ENCODE results near the gene PLA2G15.

PLA2G15 gene, protein sequence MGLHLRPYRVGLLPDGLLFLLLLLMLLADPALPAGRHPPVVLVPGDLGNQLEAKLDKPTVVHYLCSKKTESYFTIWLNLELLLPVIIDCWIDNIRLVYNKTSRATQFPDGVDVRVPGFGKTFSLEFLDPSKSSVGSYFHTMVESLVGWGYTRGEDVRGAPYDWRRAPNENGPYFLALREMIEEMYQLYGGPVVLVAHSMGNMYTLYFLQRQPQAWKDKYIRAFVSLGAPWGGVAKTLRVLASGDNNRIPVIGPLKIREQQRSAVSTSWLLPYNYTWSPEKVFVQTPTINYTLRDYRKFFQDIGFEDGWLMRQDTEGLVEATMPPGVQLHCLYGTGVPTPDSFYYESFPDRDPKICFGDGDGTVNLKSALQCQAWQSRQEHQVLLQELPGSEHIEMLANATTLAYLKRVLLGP

DNA sequence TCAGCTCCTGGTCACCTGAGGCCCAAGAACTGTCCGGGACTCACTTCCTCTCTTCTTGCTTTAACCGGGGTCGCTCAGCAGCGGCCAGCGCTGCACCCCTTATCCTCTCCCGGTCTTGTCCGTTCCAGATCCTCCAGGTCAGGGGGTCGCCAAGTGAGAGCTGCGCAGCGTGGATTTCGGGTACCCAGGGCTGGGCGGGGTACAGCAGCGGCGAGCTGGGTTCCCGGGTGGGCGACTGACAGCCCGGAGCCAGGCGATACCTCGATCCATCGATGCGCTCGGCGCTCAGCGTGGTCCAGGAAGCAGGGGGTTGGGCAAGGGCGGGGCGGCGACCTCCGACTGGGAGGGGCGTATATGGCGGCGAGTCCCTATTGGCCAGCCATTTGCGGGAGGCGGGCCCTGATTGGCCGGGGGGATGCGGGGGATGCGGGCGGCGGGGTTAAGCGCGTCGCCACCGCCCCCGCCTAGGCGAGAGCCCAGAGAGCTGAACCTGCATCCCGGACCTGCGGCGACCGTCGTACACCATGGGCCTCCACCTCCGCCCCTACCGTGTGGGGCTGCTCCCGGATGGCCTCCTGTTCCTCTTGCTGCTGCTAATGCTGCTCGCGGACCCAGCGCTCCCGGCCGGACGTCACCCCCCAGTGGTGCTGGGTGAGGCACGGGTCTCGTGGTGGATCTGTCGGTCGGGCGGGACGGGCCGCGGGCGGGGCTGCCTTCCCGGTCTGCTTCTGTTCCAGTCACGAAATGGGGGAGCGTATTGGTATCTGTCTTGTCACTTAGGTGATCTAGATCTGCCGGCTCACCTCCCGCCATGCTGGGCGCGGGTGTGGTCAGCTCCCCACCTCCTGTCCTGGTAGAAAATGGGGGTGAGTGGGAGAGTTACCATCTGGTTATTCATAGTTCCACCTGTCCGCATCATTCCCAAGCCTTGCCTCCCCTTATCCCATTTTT lies at the start of gene PLA2G15:
Gene PLA2G15, plus strand, starts transcription at position 471 of the 951 bp plus-strand sequence. Its CDS starts 54 bp downstream, at position 525.
- DNase-seq (ENCODE audit: extremely low read depth in 1 of 2, low read depth in 1 of 2), result peak; percentile 91 to 92

DNA sequence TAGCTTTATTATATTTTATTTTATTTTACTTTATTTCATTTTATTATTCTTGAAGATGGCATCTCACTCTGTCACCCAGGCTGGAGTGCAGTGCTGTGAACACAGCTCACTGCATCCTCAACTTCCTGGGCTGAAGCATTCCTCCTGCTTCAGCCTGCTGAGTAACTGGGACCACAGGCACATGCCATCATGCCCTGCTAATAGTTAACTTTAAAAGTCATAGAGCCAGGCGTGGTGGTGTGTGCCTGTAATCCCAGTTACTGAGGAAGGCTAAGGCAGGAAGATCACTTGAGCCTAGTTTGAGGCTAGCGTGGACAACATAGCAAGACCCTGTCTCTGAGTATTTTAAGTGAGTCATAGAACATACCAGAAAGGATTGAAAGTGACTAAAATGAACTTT lies 47.9 kb upstream of the PLA2G15 start:
- DNase-seq (ENCODE audit: extremely low read depth in 1 of 2, low read depth in 1 of 2), result no peak

DNA sequence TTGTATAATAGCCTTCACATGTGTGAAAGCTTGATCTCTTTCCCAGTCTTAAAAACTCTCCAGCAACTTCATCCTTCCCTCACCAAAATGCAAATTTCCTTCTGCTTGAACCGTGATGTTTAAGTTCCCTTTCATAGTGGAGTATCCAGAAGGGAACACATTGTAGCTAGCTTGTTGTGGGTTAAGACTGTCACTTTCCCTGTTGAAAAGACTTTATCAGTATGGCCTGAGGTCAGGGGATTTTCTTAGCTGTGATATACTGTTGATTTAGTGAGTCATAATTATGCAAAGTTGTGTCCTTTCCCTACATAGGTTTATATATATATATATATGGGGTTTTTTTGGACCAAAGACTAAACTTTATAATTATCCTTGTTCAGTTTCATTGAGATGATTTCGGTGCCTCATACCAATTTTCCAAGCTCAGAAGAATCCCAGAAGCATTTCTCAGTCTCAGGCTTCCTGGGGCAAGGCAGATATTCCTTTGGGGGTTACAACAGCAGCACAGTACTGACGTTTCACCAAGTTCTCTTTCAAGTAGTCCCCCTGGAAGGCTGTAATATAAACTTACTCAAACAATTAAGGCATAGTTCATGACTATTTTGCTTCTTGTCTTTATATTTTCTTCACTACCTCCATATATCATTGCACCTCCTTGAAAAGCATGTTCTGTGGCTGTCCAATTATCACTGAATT lies 44.9 kb upstream of the PLA2G15 start:
- no peak for DNase-seq (ENCODE audit: extremely low read depth in 1 of 2, low read depth in 1 of 2)

DNA sequence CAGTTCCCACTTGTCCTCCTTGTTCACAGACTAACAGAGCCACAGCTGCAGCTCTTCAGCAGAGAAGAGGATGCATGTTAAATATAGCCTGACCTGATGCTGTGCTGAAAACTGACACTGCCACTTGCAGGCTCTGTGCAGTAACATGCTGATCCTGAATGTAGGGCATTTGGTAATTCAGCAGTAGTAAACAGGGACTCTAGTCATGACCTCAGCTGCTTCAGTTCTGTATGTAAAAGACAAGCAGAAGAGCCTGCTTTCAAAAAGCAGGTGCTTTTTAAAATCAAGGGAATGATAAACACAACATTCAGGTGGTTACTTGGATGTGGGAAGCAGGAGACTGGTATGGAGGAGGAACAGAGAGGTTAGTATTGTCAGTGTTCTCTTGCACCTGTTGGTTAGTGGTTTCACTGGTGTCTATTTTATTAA lies 43.1 kb upstream of the PLA2G15 start:
- no peak for DNase-seq (ENCODE audit: extremely low read depth in 1 of 2, low read depth in 1 of 2)

DNA sequence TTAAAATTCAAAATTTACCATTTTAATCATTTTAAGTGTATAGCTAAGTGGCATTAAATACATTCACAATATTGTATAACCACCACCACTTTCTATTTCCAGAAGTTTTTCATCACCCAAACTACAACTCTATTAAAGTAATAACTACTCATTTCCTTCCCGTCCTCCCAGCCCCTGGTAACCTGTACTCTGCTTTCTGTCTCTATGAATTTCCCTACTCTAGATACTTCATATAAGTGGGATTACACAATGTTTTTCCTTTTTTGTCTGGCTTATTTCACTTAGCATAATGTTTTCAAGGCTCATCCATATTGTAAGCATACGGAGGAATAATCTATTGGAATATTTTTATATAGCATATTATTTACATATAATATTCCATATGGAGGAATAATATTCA lies 38.9 kb upstream of the PLA2G15 start:
- DNase-seq (ENCODE audit: extremely low read depth in 1 of 2, low read depth in 1 of 2), result no peak

DNA sequence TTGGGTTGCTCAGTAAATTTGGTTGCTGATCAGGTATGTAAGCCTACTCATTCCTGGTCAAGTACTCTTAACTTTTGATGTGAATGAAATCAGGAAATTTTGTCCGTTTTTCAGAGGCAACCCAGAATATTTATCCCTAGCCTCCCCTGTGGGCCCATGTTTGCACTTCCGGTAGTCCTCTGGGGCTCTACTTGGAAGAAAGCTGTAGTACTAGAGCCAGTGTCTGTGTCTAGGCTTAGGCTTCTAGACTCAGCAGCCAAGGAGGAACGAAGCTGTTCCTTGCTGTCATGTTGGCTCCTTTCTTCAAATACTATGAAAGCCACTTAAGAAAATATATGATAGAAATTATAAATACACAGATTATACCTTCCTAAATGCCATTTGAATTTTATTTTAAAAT lies 30.4 kb upstream of the PLA2G15 start:
- DNase-seq (ENCODE audit: extremely low read depth in 1 of 2, low read depth in 1 of 2), result no peak

DNA sequence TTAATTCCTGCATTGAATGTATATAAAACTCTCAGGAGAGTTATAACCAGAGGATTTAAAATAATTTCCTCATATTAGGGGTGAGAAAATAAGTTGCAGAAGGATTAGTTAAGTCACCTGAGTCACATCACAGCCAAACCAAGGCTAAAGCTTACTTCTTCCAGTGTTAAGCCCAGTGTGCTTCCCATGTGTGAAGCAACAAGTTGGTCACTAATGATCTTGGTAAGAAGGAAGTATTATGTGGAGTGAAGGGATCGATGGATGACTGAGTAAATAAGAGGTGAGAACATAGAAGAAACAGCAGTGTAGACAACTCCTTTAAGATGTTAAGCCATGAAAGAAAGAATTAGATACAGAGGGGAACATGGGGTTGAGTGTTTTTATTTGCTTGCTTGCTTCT lies 29.9 kb upstream of the PLA2G15 start:
- DNase-seq (ENCODE audit: extremely low read depth in 1 of 2, low read depth in 1 of 2), result no peak

DNA sequence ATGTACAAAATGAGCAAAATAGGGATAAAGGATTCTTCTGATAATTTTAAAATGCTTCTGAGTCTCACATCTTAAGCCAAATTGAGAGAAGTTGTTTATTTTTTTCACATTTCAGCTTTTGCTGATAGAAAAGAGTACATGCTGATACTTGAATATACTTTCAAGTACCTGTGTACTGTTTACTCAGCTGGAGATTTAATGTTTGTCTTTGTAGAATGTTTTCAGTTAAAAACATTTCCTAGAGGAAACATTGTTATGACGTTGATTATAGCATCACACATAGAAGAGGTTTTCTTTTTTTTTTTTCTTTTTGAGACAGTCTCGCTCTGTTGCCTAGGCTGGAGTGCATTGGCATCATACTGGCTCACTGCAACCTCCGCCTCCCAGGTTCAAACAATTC lies 28.9 kb upstream of the PLA2G15 start:
- no peak for DNase-seq (ENCODE audit: extremely low read depth in 1 of 2, low read depth in 1 of 2)

DNA sequence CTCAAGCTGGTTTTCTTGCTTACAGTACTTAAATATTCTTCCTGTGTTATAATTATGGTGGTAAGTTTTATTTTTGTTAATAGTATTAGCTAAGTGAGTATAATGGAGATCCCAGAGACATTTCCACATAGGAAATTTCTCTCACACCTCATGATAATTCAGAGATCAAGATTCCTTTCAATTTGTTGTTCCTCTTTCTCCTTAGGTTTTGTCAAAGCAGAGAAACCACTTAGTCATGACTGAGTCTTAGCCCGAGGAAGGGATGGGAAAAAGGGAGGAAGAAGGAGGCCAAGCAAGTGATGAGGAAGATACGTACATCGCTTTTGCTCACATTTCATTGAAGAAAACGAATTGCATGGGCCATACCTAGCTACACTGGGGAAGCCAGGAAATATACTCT lies 27.7 kb upstream of the PLA2G15 start:
- DNase-seq (ENCODE audit: extremely low read depth in 1 of 2, low read depth in 1 of 2), result no peak

DNA sequence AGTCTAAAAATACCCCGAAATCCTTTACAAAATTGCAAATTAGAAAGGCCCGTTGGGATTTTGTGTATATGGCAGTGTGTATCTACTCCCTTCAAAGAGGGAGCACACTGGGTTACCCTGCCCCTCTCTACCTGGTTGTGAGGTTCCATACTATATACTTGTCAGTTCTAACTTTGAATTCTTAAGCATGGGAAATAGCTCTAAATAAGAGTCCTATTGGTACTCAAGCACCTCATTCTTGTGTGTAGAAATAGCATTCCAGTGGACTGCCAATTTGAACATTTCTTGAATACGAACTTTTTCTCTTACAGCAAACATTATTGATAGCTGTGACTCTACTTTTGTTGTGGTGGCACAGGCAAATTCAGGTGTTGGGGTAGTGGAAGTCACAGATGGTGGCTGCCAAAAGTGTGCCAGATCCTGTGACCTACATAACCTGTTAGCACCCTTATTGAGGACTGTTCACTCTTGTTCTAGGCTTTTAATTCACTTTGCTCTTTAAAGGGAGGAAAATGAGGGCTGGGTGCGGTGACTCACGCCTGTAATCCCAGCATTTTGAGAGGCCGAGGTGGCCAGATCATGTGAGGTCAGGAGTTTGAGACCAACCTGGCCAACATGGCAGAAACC lies 25.3 kb upstream of the PLA2G15 start:
- no peak for DNase-seq (ENCODE audit: extremely low read depth in 1 of 2, low read depth in 1 of 2)

DNA sequence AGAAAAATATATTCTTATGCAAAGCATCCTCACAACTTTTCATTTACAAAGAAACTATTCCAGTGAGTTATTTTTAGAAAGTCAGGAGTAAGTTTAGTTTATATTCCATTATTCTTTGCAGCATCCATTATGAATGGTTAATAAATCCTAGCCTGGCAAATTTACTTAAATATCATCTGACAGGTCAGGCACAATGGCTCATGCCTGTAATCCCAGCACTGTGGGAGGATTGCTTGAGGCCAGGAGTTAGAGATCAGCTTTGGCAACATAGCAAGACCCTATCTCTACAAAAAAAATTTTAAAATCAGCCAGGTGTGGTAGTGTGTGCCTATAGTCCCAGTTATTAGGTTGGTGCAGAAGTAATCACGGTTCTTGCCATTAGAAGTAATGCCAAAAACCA lies 22.1 kb upstream of the PLA2G15 start:
- DNase-seq (ENCODE audit: extremely low read depth in 1 of 2, low read depth in 1 of 2), result no peak

DNA sequence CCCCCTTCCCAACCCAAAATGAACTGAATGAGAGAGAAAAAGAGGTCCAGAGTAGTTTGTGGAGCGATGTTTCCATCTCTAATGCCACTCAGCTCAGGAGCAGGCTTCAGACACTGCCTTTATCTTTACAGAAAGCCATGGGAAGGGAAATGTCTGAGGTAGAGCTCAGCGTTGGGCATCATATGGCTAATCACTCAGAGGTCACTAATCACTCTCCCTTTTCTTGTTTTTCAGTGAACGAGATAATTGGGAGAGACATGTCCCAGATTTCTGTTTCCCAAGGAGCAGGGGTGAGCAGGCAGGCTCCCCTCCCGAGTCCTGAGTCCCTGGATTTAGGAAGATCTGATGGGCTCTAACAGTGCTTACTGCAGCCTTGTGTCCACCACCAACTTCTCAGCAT lies 19.1 kb upstream of the PLA2G15 start:
- no peak for DNase-seq (ENCODE audit: extremely low read depth in 1 of 2, low read depth in 1 of 2)

DNA sequence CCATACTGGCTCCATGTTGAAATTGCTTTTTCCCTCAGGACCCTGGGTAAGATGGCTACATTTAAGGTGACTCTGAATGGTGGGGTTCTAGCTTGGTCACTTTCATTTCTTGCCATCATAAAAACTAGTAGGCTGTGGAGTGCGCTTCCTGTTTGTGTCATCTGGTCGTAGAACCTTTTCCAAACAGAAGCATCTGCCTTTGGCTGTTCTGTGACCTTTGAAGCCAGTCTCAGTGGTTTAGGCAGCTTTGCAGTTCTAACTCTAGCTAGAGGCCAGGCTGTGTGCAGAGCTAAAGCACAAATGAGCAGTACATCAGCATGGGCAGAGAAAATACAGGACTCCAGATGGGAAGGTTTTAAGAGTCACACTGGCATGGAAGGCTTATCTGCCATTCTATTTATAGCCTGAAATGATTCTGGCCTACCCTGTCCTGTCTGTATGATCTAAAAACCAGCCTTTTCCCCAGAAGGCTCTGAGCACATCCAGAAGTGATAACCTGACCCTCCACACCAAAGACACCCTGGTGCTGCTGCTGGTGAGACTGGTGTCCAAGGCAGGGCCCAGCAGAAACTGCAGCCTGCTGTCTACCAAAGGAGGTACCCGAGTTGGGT lies 17.9 kb upstream of the PLA2G15 start:
- DNase-seq (ENCODE audit: extremely low read depth in 1 of 2, low read depth in 1 of 2), result peak in 1 of 2 donors; percentile 22

DNA sequence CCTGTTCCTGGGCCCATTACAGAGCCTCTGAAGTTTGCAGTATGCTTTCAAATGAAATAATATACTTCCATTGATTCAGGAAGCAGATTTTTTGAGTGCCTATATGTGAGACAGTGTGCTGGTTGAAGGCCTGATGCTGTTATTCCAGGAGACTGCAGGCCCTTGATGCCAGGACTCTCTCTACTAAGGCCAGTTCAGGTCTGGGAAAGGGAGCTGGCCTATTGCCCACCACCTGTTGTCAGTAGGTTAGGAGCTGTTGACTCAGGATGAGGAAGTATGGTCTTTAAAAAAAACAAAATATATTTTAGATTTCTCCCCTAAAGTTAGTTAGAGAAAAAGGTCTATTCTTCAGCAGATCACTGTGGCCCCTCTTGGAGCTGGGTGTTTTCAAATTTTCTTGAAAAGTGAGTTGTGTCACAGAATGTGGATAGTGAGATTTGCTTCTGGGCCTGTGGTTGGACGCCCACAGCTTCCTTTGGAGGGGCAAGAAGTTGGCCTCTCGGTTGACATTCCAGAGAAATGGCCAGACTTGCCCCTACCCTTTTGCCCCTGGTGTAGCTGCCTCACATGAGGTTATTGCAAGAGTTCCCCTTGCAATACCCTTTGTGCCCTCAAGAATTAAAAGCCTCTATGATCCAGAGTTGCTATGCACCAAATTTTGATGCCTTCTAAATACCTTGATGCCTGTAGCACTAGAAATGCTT lies 17.2 kb upstream of the PLA2G15 start:
- no peak for DNase-seq (ENCODE audit: extremely low read depth in 1 of 2, low read depth in 1 of 2)

DNA sequence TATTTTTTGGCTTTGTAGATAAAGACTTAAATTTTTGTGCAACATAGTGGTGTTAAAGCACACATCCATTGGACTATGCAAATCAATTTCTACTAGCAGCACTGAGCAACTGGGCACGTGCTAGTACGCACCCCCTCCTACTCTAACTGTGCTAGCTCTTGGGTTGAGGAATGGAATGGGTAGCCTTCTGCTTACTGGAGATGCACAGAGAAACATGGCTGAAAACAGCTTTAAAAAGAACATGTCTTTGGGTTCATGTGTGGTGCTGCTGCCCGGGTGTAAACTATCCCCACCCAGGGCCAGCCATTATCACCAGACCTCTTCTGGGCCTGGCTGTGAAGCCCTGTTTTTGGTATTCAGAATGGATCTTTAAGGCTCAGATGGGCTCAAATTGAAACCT lies 16.5 kb upstream of the PLA2G15 start:
- DNase-seq (ENCODE audit: extremely low read depth in 1 of 2, low read depth in 1 of 2), result no peak

DNA sequence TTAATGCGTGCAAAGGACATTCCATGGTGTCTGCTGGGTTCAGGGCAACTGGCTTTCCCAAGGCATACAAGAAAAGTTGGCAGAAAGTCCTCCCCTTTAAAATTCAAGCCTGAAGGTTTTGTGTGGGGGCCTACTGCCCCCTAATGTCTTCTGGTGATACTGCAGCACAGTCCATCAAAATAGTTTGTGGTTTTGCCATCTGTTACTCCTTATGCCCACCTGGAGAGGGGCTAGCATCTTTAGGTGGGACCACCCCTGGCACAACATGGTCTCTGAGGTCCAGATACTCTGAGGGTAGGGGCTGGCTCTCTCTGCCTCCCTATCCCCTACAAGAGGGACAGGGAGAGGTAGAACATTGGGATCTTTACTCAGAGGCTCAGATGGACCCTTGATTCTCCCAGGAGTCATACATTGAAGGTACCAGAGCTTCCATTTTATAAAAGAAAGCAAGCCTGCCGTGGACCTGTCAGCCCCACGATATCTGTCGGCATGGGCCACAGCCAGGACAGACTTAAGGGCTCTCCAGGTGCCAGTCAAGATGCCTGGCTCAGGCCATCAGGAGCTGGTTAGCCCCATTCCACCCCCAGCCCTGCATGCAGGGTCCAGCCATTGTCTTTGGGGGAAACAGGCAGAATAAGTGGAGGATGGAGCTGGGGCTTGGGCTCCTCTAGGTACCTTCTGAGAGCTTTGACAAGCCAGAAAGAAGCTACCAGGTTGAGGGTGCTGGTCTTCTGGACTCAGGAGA lies 15.6 kb upstream of the PLA2G15 start:
- no peak for DNase-seq (ENCODE audit: extremely low read depth in 1 of 2, low read depth in 1 of 2)

DNA sequence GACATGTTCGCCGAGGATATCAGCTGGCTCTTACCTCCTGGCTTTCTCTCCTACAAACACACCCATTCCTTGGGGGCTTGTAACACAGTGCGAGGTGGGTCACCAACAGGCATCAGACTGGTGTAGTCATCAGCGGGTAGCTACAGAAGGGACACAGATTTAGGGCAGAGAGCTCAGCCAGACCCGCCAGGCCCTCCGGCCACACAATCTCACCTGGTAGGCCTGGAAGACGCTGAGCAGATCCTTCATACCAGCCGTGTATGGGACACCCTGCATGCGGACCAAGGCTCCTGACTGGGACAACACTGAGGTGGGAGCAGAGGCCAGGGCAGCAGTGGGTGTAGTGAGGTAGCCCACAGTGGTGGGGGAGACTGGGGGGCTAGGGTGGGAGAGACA lies 15.0 kb upstream of the PLA2G15 start:
- no peak for DNase-seq (ENCODE audit: extremely low read depth in 1 of 2, low read depth in 1 of 2)

DNA sequence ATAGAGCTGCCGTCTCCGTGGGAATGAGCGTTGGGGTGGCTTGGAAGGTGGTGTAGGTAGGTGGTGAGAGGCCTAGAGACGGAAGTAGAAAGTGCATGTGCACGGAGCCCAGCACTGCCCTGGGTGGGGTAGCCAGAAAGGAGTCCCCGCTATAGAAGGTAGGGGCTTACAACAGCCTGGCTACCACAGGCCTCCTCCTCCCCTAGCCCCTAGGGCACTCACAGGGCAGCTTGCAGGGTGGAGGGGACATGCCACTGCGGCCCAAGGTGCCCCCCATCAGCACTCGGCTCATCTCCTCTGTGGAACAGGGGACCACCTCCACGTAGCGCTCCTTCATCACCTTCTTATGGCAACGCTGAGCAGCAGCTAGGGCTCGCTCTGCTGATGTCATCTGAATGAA lies 14.2 kb upstream of the PLA2G15 start:
- no peak for DNase-seq (ENCODE audit: extremely low read depth in 1 of 2, low read depth in 1 of 2)
